NCI-H82 treated with DMSO at 0.1 percent for 48 hours (cell line): ENCODE data around the gene DMRT2.

Experiments
- DNase-seq: peaks from one replicate; lab custom pipeline; 2025; ENCODE audit not compliant: unreplicated experiment; lab: John Stamatoyannopoulos, UW

DMRT2 gene

DNA sequence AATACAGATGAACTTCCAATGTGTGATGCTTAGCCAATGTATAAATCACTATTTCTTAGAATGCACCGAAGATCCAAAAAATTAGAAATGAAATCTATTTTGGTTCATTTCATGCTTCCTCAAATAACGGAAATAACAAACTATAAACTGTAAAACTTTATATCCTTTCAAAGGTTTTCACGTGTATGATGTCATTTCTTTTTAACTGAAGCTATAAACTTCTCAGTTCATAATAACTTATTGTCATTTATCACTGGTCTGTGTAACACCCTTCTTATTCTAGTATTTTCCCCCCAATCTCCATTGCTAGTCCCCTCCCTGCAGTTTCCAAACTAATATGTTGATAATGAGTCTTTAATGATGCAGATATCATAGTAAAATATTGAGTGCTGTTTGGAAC is 36.4 kb downstream of the DMRT2 start:
- DNase-seq, result no peak

- DNase-seq, result no peak
These were observed 37.1 kb downstream of the DMRT2 start for GRCh38 chr9:1087120-1087881.

GRCh38 chr9:1094749-1095148 is 44.6 kb downstream of the DMRT2 start:
- no peak for DNase-seq

DNA sequence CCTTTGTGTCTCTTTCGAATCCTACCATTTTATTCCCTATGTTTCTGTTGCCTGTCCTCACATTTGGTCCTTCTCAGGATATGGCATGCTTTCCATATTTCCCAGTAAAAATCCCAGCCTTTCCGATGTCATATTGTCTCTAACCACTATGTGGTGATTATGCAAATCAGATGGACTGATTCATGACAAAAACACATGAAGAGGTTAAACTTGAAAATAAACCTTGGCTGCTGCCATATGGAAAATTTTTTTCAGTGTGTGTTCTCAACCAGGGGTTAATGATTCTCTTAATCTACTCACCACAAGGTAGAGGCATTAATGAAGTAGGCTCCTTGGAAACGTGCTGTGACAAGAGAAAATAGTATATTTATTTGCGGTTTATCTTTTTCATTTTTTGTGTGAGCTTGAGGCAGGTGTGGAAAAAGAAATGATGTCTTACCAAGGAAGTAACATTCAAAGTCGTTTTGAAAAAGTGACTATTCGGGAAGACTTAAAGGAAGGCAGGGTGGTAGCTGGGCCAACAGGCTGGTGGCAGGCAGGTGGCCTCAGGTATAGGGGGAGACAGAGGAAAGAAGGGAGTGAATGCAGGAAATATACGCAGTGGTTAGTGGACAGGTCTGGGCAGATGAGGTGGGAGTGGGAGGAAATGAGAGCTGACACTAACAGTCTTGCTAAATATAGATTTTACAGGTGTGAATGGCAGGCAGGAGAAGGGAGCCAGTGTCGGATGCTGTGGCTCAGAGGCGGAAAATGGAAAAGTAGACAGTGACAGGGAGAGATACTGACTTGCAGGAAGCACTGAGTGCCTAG is 46.2 kb downstream of the DMRT2 start:
- no peak for DNase-seq

DNA sequence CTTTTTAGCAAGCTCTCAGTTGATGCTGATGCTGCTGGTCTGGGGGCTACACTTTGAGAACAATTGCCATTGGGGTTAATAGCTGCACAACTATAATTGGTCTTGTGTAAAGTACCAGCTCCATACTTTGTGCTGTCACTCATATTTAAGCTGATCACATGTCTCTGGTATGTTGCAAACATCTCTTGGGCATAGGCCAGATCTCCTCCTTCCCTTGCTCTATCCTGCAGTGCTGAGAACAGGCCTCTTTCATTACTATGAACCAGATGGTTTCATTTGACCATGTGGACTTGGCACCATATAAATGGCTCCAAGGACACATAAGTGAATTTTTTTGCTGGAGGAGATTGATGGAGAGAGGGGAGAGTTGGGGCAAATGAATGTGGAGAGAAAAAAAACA is 48.4 kb downstream of the DMRT2 start:
- DNase-seq, result no peak

- no peak for DNase-seq
These were observed 50.0 kb downstream of the DMRT2 start for GRCh38 chr9:1100201-1100600.

- DNase-seq, result no peak
These were observed 50.8 kb downstream of the DMRT2 start for GRCh38 chr9:1100945-1101344.

DNA sequence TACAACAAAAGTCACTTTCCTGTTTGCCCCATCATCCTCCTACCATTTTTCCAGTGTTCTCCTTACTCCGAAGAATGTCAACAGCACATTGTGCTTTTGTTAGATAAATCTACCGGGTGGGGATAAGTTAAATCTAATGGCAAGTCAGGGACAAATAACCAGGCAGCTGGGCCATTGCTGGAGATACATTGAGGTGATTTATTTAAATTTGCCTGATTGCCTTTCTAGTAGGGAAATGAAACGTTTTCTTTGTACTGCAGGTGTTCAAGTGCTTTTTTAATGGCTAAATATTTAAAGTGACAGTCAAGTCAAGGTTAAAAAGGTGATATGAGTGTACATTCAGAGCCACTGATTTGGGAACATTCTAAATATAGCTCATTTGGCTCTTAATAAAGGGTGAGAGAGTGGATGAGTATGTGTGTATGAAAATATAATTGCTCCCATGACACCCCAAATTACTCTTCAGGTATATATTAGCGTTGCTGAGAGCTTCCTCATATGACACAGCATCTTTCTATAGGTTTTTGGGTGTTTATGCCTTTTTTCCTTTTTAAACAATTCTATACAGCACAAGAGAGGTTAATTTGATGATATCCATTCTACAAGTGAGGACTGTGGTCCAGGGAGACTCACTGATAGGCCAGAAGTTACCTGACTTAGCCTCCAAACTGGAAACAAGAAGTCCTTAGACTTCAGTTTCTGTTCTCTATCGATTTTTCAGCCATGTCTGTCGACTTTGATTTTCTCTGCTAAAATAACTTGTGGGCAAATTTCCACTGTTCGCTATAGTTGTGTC is 51.9 kb downstream of the DMRT2 start:
- no peak for DNase-seq

DNA sequence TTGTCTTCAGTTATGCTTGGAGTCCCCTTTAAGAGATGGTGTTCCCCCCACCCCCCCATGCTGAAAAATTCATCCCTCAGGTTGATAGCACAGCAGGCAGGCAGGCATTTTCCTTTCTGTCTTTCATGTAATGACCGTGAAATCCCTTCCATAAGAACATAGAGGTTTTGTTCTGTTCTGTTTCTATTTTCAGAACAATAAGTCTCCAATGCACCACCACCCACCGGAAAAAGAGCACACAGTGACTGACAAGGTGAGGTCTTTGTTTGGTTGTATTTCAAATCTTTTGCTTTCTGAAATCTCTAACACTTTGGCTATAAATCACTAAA is 52.4 kb downstream of the DMRT2 start:
- no peak for DNase-seq
